NCI-H2171 treated with DMSO at 0.1 percent for 48 hours (cell line): ENCODE data around the gene SSBP4.

Experiments
- DNase-seq: peaks from one replicate; lab custom pipeline; 2025; lab: John Stamatoyannopoulos, UW

SSBP4 gene

GRCh38 chr19:18469069-18469846, 50.1 kb downstream of the SSBP4 start:
- DNase-seq, result peak; percentile 18

- no peak for DNase-seq
Observed at GRCh38 chr19:18470787-18471186, 51.6 kb downstream of the SSBP4 start.

DNA sequence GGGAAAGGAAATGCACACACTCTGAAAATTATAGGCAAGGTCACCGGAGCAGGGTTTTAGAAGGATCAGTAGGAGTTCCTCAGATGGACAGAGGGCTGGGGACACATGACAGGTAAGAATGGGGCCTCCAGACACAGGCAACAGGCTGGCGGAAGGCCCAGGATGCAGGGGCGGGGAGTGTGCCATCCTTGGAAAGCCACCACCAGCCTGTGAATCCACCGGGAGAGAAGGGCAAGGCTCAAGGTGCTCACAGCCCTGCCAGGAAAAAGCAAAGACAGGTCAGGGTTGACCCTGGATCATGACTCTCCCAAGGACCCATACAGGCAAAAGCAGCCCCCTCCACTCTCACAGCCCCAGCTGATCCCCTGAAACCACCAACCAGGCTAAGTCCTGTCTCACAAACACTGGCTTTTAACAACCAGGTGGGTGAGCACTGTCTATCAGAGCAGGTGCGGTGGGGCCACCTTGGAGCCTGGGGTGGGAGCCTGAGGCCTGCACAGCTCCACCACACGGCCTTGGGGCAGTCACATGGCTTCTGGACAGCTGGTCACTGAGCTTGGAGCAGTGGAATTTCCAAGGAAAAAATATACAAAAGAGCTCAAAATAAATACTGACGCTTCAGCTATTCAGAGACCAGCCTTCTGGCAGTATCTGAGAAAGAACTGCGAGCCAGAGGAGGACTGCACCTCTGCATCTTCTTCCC, 54.0 kb downstream of the SSBP4 start:
- no peak for DNase-seq

DNA sequence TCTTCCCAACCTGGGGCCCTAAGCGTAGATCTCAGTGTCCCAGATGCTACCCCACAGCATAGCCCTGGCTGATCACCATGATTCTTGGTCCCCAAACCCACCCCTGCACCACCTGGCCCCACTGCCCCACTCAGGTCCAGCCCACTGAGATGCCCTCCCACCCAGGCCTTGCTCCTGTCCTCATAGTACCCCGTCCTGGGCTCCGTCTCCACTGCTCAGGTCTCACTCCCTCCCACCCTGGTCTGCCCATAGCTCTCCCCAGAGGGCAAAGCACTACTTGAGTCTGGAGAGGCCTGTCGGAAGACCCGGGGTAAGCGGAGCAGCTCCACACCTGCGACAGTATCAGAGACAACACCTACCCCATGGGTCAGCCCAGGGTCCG, 54.5 kb downstream of the SSBP4 start:
- no peak for DNase-seq

DNA sequence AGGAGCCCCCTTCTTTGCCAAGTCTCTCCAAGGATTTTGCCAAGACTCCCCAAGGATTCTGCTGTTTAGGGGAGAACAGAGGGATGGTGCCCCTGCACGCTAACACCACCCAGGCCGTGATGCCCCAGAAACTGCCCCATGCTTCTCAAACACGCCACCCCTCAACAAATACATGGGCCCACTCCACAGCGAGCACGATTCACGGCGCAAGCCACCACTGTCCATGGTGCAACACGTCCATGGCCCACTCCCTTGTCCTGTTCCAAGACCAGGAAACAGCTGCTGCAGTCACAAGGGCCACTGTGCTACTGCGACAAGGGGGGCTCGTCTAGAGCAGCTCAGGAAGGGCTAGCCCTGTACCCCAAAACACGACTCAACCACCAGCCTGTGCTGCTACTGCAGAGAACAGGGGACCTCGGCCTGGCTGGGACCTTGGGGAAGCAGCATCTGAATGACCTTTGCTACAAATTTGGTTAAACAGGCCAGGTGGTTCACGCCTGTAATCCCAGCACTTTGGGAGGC, 55.2 kb downstream of the SSBP4 start:
- no peak for DNase-seq

- no peak for DNase-seq
Observed at GRCh38 chr19:18475004-18475453, 55.8 kb downstream of the SSBP4 start.

GRCh38 chr19:18475762-18476331, 56.6 kb downstream of the SSBP4 start:
- peak; percentile 26 for DNase-seq

- DNase-seq, result no peak
Observed at GRCh38 chr19:18476507-18477041, 57.4 kb downstream of the SSBP4 start.

DNA sequence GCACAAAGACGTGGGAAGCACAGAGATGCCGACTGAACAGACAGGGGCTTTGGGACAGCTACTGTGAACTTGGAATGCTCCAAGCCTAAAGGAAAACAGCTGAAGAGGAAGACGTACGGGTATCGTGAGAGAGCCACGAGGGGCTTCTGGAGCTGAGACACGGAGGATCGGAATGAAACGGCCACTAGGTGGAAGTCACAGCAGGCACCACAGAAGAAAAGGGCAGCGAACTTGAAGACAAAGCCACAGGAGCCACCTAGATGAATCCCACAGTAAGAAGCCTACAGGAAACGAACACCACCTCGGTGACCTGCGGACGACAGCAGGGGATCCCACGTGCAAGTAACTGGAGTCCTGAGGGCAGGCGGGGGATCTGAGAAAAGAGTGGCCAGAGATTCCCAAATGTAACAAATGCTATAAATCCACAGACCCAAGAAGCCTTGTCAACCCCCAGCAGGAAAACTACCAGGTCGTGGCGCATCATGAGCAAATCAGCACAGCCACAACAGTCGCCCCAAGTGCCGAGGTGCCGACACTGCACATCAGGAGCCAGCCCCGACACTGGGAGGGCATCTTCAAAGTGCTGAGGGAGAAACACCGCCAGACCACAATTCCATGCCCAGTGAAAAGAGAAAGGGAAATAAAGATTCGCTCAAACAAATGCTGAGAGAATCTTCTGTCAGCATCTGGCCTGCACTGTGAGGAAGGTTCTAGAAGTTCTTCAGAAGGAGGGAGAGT, 58.0 kb downstream of the SSBP4 start:
- DNase-seq, result peak; percentile 20

GRCh38 chr19:18477974-18478373, 58.8 kb downstream of the SSBP4 start:
- peak; percentile 88 for DNase-seq

DNA sequence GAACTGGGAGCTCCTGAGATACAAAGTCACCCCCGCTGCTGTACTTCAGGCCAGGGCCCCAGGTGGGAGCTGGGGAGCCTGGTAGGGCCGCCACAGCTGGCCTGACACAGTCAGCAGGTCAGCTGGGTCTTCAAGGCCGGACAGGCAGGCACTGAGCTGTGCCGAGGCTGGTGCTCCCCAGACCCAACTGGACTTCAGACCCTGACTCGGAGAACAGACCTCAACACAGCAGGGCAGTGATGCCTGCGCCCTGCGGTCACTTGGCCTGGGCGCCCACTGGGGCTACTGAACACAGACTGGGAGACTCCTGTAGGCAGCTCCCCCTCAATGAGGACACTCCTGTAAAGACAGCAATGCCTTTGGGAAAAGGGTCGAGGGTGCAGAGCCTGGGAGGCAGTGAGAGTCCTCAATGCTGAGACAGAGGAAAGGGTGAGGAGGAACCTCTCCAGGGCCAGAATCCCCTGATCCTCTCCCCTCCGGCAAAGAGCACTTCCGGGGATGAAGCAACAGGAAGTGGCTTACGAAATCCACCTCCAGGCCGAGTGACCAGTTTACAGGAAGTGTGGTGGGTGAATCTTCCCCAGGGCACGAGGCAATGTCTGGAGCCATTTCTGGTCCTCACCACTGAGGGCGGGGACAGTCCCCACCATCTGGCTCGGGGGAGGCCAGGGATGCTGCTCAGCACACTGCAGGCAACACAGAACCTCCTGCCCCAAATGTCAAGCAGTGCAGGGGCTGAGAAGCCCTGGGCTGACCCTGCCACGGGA, 59.5 kb downstream of the SSBP4 start:
- DNase-seq, result no peak

- DNase-seq, result peak; percentile 89
Observed at GRCh38 chr19:18480006-18480691, 61.0 kb downstream of the SSBP4 start.

DNA sequence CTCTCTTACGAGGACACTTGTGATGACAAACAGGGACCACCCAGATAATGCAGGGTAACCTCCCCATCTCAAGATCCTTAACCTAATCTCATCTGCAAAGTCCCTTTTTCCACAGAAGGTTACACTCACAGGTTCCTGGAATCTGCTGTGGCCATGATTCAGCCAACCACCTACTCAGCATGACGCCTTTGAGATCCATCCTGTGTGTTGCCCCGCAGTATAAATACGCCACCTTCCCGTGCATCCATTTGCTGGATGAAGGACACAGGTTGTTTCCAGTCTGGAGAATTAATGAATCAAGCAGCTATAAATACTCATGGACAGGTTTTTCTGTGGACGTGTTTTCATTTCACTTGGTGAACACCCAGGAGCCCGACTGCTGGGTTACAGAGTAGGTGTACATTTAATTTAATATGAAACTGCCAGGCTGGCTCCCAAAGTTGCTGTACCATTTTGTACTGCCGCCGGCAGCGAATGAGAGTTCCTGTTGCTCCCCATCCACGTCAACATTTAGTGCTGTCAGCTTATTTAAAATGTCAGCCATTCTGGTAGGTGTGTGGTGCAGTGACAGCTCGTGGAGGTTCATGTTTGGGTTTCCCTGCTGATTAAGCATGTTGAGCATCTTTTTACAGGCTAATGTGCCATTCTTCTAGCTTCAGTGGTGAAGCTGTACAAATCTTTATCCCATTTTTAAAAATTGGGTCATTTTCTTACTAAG, 62.5 kb downstream of the SSBP4 start:
- no peak for DNase-seq

GRCh38 chr19:18483119-18483890, 64.1 kb downstream of the SSBP4 start:
- DNase-seq, result peak; percentile 92
